ENCODE measurements around the gene ITM2C.

- TF ChIP-seq PRDM1 (tag by site-specific recombination; IDR thresholded peaks at IDR 0.05) (no peak), ZNF138 (tag by site-specific recombination; IDR thresholded peaks at IDR 0.05; ENCODE audit: borderline replicate concordance) (no peak), ZNF274 (IDR thresholded peaks at IDR 0.05; ENCODE audit: low read length) (no peak), ZNF274 (tag by site-specific recombination; IDR thresholded peaks at IDR 0.05; ENCODE audit: borderline replicate concordance) (no peak), ZNF157 (tag by site-specific recombination; IDR thresholded peaks at IDR 0.05) (no peak), ZNF501 (tag by site-specific recombination; IDR thresholded peaks at IDR 0.05) (no peak), REST (tag by site-specific recombination; IDR thresholded peaks at IDR 0.05) (no peak), CTCF (tag by site-specific recombination; IDR thresholded peaks at IDR 0.05) (no peak), ZNF214 (tag by site-specific recombination; IDR thresholded peaks at IDR 0.05; ENCODE audit: borderline replicate concordance) (no peak), YY1 (tag by site-specific recombination; IDR thresholded peaks at IDR 0.05) (no peak), ZNF580 (tag by site-specific recombination; IDR thresholded peaks at IDR 0.05) (no peak), ZNF600 (tag by site-specific recombination; IDR thresholded peaks at IDR 0.05) (no peak), ZNF747 (tag by site-specific recombination; IDR thresholded peaks at IDR 0.05) (no peak), PATZ1 (tag by site-specific recombination; IDR thresholded peaks at IDR 0.05) (no peak), ZNF398 (tag by site-specific recombination; IDR thresholded peaks at IDR 0.05) (no peak)
These were observed 22.3 kb upstream of the ITM2C start for GRCh38 chr2:230842473-230842872.

Measured in HEK293 (cell line).